ENCODE data around the gene DNAJC5G.
A peak's percentile ranks its signal among the peaks of the same experiment; 100 is the strongest.

DNAJC5G gene

DNA sequence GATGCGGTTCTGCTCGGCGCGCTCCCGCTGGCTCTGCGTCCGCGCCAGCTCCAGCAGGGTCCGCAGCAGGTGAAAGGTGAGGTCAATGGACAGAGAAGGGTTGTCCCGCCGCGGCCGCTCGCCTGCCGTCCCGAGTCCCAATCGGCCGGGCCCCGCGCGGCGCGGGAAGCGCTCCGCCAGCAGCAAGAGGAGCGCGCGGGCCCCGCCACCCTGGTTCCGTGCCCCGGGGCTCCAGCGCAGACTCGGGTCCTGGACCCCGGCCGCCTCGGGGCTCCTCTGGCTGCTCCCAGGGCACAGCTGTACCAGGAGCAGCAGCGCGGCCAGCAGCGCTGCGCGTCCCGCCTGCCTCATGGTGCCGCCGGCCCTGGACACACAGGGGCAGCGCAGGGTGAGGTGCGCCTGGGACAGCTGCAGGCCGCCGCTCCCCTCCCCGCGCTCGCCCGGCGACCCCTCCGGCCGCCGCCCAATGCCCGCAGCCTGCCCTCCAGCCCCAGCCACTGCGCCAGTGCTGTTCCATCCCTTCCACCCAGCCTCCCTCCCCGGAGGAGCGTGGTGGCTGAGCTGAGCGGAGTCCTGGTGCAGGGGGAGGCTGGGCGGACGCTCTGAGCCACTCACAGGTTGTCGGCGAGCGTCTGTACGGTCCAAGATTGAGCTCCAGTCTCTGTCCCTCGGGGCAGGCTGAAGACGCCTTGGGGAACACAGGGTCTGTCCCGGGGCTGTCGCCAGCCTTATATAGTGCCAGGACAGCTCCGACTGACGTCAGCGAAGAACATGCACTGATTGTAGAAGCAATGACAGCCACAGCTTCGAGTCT lies 32.5 kb downstream of the DNAJC5G start:
- no peak overlapping the region for H3K4me3 ChIP-seq
- intact Hi-C loops (cut with DNase I; ENCODE audit: low total_unique reads): no loop called here
- TF ChIP-seq, protein P1, sequence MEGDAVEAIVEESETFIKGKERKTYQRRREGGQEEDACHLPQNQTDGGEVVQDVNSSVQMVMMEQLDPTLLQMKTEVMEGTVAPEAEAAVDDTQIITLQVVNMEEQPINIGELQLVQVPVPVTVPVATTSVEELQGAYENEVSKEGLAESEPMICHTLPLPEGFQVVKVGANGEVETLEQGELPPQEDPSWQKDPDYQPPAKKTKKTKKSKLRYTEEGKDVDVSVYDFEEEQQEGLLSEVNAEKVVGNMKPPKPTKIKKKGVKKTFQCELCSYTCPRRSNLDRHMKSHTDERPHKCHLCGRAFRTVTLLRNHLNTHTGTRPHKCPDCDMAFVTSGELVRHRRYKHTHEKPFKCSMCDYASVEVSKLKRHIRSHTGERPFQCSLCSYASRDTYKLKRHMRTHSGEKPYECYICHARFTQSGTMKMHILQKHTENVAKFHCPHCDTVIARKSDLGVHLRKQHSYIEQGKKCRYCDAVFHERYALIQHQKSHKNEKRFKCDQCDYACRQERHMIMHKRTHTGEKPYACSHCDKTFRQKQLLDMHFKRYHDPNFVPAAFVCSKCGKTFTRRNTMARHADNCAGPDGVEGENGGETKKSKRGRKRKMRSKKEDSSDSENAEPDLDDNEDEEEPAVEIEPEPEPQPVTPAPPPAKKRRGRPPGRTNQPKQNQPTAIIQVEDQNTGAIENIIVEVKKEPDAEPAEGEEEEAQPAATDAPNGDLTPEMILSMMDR (IDR thresholded peaks at IDR 0.05): no peak
- no peak for DNase-seq
- no peak overlapping the region for H3K27ac ChIP-seq
- peaks cover 10 to 54% of the 10 kb centered on the region in 2 donors for H3K27me3 ChIP-seq
- H3K9me3 ChIP-seq: peaks cover 0 to 5% (median 0%) of the 10 kb centered on the region in 3 donors
- H3K36me3 ChIP-seq: peaks cover 19 to 39% (median 28%) of the 10 kb centered on the region in 3 donors
- peaks cover 0 to 26% (median 21%) of the 10 kb centered on the region in 4 donors for H3K4me1 ChIP-seq

DNA sequence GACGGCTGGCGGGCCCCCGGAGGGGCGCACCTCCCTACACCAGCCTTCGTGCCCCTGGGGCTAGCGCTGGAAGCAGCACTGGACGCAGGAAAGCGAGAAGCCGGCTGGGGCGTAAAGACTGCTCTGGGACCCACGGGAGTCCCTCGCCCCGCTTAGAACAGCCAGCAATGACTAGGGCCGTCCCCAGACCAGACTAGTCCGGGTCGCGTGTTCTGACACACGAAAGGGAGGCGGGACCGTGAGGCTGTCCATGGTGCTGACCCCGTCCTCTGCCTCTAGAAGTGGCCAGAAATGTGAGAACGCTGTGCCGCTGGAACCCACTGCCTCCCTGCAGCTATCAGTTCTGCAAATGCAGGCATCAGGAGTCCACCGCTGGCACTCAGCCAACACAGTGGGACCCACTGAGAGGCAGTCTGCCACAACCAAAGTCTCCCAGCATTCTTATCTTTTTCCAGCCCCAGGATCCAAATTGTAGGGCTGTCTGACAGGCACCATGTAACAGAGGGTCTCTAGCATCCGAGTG lies 33.2 kb downstream of the DNAJC5G start, which contains the start of gene UCN:
UCN (minus strand) TSS at position 87 of the 523 bp plus-strand sequence. CDS start 550 bp downstream, outside the sequence.
- intact Hi-C loops (cut with DNase I; ENCODE audit: low total_unique reads): no loop called here
- peaks cover 10 to 54% of the 10 kb centered on the region in 2 donors for H3K27me3 ChIP-seq
- H3K4me3 ChIP-seq: no peak within 1 kb of the TSS
- TF ChIP-seq, protein P1 (IDR thresholded peaks at IDR 0.05): no peak
- peaks cover 0 to 26% (median 19%) of the 10 kb centered on the region in 4 donors for H3K4me1 ChIP-seq
- H3K9me3 ChIP-seq: peaks cover 0 to 5% (median 0%) of the 10 kb centered on the region in 3 donors
- H3K36me3 ChIP-seq: peaks cover 19 to 43% (median 28%) of the 10 kb centered on the region in 3 donors
- DNase-seq: peak in 1 of 2 donors; percentile 71
- H3K27ac ChIP-seq: no peak within 1 kb of the TSS

DNA sequence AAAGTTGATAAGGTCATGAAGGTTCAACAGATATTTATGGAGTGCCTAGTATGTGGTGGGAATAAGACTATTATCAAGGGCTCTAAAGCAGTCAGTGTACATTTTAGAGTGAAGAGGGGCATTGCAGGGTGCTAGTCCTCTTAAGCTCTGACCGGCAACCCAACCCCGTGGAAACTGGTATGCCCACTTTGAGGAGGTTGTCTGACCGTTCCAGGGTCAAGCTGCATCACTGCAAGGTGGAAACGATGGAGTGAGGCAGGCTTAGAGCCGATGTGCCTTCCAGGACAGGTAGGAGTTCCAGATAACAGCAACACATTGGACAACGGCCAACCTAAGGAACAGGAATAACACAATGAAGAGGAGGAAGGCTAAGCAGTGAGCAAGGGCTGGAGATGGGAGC lies 34.4 kb downstream of the DNAJC5G start:
- H3K27ac ChIP-seq: no peak overlapping the region
- H3K36me3 ChIP-seq: peaks cover 19 to 43% (median 28%) of the 10 kb centered on the region in 3 donors
- no peak overlapping the region for H3K4me3 ChIP-seq
- H3K9me3 ChIP-seq: peaks cover 0 to 3% (median 0%) of the 10 kb centered on the region in 3 donors
- H3K4me1 ChIP-seq: peaks cover 0 to 26% (median 19%) of the 10 kb centered on the region in 4 donors
- TF ChIP-seq, protein P1 (IDR thresholded peaks at IDR 0.05): no peak
- no peak for DNase-seq
- intact Hi-C loops (cut with DNase I; ENCODE audit: low total_unique reads): no loop called here
- H3K27me3 ChIP-seq: peaks cover 10 to 52% of the 10 kb centered on the region in 2 donors

DNA sequence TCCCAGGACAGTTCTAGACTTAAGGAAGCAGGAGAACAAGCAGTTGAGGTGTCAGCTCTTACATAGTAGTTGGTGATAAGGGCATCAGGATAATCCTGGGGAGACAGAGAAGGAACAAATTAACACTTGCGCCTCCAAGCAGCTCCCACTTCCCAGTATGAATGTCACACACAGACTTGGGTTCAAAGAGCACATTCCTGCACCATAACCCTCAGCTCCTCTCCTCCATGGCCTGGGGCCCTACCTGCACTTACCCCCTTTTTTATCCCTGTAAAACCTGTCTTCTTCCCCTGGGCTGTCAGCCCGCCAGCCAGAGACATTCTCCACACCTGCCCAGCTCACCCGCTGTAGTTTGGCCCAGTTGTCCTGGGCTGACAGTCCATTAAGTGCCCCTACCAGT lies 36.9 kb downstream of the DNAJC5G start:
- Histone ChIP-seq H3K4me1 (peaks cover 0 to 16% (median 12%) of the 10 kb centered on the region in 4 donors), H3K4me3 (no peak overlapping the region), H3K27ac (no peak overlapping the region), H3K9me3 (no peaks in the 10 kb centered on the region), H3K36me3 (peaks cover 19 to 64% (median 35%) of the 10 kb centered on the region in 3 donors), H3K27me3 (peaks cover 5 to 27% of the 10 kb centered on the region in 2 donors)
- intact Hi-C loops (cut with DNase I; ENCODE audit: low total_unique reads): no loop called here
- TF ChIP-seq, protein P1 (IDR thresholded peaks at IDR 0.05): no peak
- no peak for DNase-seq

DNA sequence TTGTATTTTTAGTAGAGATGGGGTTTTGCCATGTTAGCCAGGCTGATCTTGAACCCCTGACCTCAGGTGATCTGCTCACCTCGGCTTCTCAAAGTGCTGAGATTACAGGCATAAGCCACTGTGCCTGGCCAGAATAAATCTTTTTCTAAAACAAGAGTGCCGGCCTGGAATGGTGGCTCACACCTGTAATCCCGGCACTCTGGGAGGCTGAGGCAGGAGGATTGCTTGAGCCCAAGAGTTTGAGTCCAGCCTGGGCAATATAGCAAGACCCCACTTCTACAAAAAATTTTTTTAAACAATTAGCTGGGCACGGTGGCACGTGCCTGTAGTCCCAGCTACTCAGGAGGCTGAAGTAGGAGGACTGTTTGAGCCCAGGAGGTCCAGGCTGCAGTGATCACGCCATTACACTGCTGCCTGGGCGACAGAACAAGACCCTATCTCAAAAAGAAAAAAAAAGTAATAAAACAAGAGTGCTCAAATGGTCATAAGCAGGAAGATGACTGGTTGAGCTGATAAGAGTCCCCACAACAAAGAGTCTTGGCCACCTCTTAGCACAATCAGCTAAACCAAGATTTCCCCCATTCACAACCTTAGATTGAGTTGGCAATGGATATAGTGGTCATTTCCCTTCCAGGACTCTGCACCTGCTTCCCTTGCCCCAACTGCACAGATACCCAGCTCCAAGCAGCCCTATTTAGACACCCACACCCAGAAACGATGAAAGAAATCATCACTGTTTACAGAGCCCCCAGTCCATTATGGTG lies 38.8 kb downstream of the DNAJC5G start:
- intact Hi-C loops (cut with DNase I; ENCODE audit: low total_unique reads): no loop called here
- DNase-seq: no peak

More for the DNA sequence above, 38.8 kb downstream of the DNAJC5G start:
- Histone ChIP-seq H3K27me3 (peaks cover 0 to 8% of the 10 kb centered on the region in 2 donors), H3K9me3 (no peaks in the 10 kb centered on the region), H3K4me3 (no peak overlapping the region), H3K4me1 (no peaks in the 10 kb centered on the region), H3K36me3 (peaks cover 19 to 66% (median 35%) of the 10 kb centered on the region in 3 donors), H3K27ac (no peak overlapping the region)
- TF ChIP-seq, protein P1 (IDR thresholded peaks at IDR 0.05): no peak
